HG03064 (cell line): ENCODE data around the gene SMARCB1.

Experiments
- ATAC-seq: cut with Tn5 transposase; IDR thresholded peaks from one replicate; pipeline ENCODE4 v1.9.1; 2021; ENCODE audit warnings: low read depth; ENCODE audit not compliant: unreplicated experiment

The SMARCB1 gene

DNA sequence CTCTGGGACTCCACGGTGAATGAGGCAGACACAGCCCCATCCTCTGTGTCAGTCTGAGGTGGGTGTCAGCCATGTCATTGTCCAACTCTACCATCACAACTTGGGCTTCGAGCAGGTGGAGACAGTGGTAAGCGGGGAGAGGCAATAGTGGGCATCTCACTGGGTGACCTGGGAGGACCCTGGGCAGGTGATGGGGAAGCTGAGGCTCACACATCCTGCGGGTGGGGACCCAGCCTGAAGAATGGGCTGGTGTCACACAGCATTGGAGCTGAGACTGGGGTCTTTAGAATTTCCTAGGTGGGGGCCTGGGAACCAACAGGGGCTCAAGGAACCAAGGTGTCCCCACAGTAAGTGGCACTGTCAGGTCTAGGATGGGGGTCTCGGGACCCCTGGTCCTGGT is 7.0 kb upstream of the SMARCB1 start:
- no peak for ATAC-seq

GRCh38 chr22:23780146-23780748 is 6.5 kb upstream of the SMARCB1 start:
- ATAC-seq, result no peak

DNA sequence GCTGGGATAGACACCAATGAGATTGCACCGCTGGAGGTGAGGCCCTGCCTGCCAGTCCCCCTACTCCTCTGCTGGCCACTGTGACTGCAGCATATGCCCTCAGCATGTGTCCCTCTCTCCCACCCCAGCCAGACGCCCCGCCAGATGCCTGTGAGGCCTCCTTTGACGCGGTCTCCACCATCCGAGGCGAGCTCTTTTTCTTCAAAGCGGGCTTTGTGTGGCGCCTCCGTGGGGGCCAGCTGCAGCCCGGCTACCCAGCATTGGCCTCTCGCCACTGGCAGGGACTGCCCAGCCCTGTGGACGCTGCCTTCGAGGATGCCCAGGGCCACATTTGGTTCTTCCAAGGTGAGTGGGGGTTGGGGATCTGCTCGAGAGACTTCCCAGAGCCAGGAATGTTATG is 5.7 kb upstream of the SMARCB1 start:
- ATAC-seq, result no peak

GRCh38 chr22:23781511-23782183 is 5.1 kb upstream of the SMARCB1 start:
- ATAC-seq, result no peak

DNA sequence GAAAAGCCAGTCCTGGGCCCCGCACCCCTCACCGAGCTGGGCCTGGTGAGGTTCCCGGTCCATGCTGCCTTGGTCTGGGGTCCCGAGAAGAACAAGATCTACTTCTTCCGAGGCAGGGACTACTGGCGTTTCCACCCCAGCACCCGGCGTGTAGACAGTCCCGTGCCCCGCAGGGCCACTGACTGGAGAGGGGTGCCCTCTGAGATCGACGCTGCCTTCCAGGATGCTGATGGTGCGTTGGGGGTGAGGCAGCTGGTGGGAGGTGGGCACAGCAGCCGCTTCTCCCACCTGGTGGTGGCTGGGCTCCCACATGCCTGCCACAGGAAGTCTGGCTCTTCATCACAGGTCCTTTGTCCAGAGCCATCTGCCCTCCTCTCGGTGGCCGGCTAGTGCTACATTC is 4.5 kb upstream of the SMARCB1 start:
- ATAC-seq, result no peak

GRCh38 chr22:23782703-23783102 is 4.1 kb upstream of the SMARCB1 start:
- no peak for ATAC-seq

- ATAC-seq, result no peak
These were observed 3.3 kb upstream of the SMARCB1 start for GRCh38 chr22:23783265-23784150.

GRCh38 chr22:23784215-23784732 is 2.5 kb upstream of the SMARCB1 start:
- ATAC-seq, result no peak

DNA sequence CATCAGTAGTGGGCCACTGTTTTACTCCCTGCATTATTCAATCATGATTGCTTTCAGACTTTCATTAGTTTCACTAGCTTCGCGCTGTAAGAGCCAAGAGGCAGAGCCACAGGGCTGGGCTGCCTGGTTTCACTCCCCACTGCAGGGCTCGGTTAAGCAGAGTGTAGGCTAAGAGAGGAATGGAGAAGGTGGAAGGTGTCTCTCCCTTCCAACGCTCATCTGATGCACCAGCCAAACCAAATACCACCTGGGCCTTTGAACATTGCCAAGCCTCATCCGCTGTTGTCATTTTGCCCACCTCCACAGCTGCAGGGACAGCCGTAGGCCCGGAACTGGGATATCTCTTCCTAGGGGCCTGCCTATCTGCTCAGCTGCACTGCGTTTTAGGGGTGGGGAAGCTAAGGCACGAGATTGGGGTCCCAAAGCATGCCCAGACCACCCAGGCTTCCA is 480 bp upstream of the SMARCB1 start:
- no peak for ATAC-seq

GRCh38 chr22:23787600-23787896 is 782 bp downstream of the SMARCB1 start:
- ATAC-seq, result no peak

DNA sequence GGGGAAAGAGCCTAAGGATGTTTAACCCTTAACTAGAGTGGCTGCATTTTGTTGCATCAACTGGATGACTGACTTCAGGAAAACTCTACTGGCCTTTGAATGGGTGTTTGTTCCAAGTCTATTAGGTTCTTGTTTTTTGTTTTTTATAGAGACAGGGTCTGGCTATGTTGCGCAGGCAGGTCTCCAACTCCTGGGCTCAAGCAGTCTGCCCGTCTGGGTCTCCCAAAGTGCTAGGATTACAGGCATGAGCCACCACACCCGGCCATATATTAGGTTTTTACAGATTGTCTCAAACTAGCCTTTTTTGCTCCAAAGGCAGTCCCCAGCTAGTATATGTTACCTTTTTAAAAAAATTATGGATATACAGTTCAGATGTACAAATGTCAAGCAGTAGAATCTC is 1.1 kb downstream of the SMARCB1 start:
- no peak for ATAC-seq

DNA sequence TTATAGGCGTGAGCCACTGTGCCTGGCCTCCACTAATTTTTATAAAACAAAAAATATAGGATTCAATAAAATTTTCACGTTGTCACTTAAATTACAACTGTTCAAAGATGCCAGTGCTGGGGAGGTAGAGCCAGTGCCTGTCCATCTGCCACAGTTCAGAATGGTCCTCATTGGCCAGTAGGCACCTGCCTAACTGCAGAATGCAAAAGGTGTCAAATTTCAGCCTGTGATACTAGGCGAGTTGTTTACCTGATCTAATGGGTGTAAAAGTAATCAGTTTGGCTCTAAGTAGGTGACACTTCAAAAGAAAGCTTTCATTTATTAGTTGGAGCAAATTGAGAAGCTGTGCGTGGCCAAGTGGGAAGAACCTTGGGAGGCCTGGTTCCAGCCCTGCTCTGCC is 2.4 kb downstream of the SMARCB1 start:
- ATAC-seq, result no peak

GRCh38 chr22:23789638-23790037 is 2.9 kb downstream of the SMARCB1 start:
- ATAC-seq, result no peak

DNA sequence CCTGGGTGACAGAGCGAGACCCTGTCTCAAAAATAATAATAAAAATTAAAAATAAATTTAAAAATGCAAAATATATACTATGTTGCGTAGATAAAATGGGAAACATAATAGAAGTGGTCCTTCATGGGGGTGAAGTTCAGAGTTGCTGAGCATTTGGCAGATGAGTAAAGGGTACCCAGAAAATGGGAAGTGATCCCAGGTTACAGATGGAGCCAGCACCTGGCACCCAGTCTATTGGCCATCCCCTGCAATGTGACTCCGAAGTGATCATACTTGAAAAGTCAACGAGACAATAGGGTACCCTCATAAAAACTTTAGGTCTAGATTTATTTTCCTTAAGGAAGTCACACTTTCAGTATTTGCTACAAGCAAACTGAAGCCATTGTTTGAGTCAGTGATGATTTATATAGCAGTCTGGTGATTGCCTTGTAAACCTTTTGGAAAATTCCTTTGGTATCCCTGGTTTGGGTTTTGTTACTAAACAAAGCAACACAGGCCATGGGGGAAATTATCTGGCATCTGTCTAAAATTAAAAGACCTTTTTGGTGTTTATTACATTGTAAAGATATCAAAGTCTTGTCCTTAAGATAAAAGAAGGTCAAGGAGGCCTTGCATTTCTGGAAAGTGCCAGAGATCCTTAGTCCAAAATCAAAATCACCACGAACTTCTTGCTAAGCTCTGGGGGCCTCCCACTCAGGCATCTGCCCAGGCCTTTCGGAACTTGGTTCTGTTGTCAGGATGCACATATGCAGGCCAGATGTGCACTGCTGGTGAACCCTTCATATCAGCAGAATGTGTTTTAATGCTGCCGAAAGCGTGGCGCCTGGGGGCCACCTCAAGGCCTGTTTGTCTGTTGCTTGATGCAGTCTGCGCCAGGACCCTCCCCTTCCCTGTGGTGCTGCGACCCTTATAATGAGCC is 4.3 kb downstream of the SMARCB1 start:
- no peak for ATAC-seq

GRCh38 chr22:23791738-23792645 is 5.2 kb downstream of the SMARCB1 start:
- ATAC-seq, result no peak

DNA sequence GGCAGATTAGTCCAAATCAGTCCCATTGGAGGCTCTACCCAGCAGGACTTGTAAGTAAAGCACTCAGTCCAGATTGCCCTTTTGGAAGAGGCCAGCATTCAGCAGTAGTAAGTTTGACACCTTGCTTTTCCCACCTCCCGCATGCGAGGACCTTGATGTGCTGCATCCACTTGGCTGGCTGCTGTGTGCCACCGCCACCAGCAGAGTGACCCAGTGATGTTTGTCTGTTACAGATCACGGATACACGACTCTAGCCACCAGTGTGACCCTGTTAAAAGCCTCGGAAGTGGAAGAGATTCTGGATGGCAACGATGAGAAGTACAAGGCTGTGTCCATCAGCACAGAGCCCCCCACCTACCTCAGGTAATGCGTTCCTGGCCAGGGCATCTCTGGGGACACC is 6.6 kb downstream of the SMARCB1 start:
- no peak for ATAC-seq

GRCh38 chr22:23796461-23796860 is 9.7 kb downstream of the SMARCB1 start:
- ATAC-seq, result no peak

DNA sequence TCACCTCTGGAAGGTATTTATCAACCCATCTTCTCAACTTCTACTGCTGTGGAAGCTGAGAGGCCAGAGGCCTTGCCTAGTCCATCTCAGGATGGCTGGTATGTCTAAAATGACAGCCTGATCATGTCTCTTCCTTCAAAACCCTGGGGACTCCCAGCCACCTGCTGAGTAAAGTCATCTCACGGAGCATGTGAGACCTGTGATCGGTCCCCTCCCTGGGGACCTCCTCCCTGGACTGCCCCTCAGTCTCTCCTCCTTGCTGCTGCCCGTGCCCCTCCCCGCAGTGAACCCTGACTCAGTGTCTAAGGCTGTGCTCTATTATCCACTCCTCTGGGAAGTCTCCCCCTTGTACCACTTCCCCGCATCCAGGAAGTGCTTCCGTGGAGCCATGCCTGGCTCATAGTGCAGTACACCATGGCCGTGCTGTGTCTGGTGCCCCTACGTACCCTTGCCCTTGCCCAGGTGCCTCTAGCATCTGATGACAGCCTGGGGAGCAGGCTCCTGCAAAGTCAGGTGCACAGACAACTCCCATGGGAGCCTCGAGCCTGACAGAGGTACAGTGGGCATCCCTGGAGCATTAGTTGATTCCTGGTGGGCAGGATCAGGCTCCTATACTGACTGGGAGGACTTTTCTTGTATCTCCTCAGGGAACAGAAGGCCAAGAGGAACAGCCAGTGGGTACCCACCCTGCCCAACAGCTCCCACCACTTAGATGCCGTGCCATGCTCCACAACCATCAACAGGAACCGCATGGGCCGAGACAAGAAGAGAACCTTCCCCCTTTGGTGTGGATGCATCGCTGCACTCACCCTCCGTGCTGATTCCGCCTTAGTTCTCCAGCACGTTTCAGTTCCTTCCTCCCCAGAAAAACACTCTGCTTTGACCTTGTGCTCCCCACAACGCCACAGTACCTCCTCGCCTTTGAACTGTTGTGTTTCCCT is 13.8 kb downstream of the SMARCB1 start:
- ATAC-seq, result no peak
